GM10266 (cell line): Measurements from ENCODE around the gene FPR2.

Source experiments
- DNase-seq: peaks from one replicate; pipeline ENCODE4 v3.0.0; 2012; ENCODE audit errors: extremely low spot score
- CTCF ChIP-seq: IDR thresholded peaks from 2 replicates; pipeline ENCODE4 v1.5.1; 2012; ENCODE audit warnings: mild to moderate bottlenecking, low read depth; ENCODE audit not compliant: control insufficient read depth, insufficient read depth; ENCODE audit errors: missing control alignments

Gene FPR2

DNA sequence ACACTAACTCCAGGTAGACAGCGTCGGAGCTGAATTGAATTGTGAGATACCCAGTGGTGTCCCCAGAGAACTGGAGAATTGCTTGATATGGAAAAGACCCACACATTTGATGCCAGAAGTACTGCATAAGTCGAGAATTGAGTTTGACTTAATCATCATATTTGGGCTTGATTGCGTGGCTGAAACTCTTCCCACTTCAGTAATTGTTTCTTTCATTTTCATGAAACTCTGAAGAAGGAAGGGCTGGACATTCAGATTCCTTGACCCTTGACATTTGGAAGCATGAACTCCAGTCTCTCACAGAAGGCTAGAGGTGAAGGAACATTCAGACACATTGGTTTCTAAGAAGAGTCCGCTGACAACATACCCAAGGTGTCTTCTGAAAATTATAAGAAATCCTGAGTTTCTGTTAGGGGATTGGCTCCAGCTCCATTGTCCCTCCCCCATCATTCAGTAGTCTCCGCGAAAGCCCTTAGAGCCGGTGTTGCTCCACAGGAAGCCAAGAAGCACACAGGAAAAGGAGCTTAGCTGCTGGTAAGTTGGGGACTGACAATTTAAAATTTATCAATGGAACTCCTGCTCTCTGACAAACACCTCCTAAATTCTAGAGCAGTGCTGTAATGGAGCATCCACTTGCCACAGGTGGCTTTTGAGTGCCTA lies at the start of gene FPR2:
Gene FPR2 (plus strand): TSS at position 484 of the 660 bp plus-strand sequence. CDS start 7,479 bp downstream, outside the sequence.
- TF ChIP-seq CTCF, result no peak
- DNase-seq, result no peak

GRCh38 chr19:51711702-51712101 lies 49.3 kb upstream of the FPR2 start:
- no peak for TF ChIP-seq CTCF
- no peak for DNase-seq

- DNase-seq, result peak; percentile 61
- peak; percentile 25 for TF ChIP-seq CTCF
Measured at GRCh38 chr19:51712461-51713081, 48.4 kb upstream of the FPR2 start.

DNA sequence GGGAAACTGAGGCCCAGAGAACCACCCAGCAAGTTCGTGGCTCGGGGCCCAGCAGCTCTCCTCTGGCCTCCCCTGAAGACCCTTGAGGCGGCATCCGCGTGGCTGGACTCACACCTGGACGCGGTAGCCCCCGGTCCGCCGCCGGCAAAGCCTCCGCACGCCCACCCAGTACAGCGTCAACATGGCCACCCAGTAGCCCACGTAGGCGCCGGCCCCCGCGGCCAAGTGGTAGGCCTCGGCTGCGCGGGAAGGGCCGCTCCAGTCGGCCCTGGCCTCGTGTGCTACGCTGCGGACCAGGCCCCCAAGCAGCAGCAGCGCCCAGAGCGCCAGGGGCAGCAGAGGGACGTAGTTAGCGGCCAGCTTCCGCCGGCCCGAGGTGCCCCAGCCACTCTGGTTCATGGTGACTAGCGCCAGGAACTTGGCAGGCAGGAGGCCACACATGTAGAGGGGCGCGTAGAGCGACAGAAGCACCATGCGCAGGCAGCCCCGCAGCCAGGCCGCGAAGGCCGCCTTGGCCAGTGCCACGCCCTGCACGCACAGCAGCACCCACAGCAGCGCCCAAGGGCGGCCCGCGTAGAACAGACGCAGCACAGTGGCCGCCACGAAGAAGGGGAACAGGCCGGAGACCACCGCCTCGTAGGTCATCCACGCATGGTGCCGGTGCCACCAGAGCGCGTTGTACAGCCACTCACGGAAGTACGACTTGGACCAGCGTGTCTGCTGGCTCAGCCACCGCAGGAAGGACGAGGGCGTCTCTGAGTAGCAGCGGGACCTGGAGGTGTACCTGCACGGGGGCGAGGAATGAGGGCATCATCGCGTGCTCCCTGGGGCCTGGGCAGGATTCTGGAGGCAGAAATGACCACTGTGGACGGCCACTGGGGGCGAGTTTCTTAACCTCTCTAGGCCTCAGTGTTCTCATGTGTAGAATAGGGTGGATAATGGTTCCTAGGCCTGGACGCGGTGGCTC lies 47.4 kb upstream of the FPR2 start:
- no peak for TF ChIP-seq CTCF
- no peak for DNase-seq

DNA sequence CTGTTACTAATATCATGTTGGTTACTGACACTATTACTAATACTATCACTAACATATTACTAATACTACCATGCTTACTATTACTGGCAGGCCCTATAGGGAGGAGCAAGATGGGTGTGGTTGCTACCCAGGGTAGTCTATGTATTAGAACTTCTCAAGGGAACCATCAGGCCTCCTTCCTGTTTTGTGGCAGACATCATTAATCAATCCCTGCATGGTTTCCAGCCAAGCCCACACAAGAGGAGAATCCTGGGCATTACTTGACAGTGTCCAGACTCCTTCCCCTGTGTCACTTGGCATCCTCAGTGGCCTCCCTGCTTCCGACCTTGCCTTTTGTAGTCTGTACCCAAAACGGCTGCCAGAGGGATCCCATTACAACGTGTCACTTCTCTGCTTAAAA lies 46.1 kb upstream of the FPR2 start:
- TF ChIP-seq CTCF, result no peak

GRCh38 chr19:51715850-51716249 lies 45.1 kb upstream of the FPR2 start:
- no peak for TF ChIP-seq CTCF
- no peak for DNase-seq

More for the DNA sequence above, 46.1 kb upstream of the FPR2 start:
- DNase-seq, result no peak
